Nucleus accumbens (tissue), 56 donors: ENCODE results near the gene TIMM17B.
A peak's percentile ranks its signal among the peaks of the same experiment; 100 is the strongest.

Experiments used
- DNase-seq, 56 donors: peaks; one replicate each; lab custom pipeline; 2025; lab: John Stamatoyannopoulos, UW

The TIMM17B gene

GRCh38 chrX:48919360-48919841 lies 21.8 kb upstream of the TIMM17B start:
- DNase-seq: peak in 5 of 56 donors; percentile 1 to 43 (median 33)

GRCh38 chrX:48918643-48919340 lies 21.2 kb upstream of the TIMM17B start, which contains the start of gene PIM2:
PIM2 (minus strand) TSS chrX:48919024; CDS start chrX:48918834, 190 bp downstream.
- peak in 55 of 56 donors; percentile 3 to 90 (median 66) for DNase-seq

- peak in 2 of 56 donors; percentile 2 to 14 for DNase-seq
Observed at GRCh38 chrX:48918301-48918642, 20.7 kb upstream of the TIMM17B start.

- peak; percentile 17 to 89 (median 72) for DNase-seq
Observed at GRCh38 chrX:48917139-48918001, 19.8 kb upstream of the TIMM17B start.

- DNase-seq: no peak
Observed at GRCh38 chrX:48914593-48915493, 17.3 kb upstream of the TIMM17B start.

GRCh38 chrX:48913605-48914366 lies 16.2 kb upstream of the TIMM17B start:
- DNase-seq: no peak

GRCh38 chrX:48911412-48912182 lies 14.0 kb upstream of the TIMM17B start, which contains the start of gene SLC35A2:
SLC35A2 (minus strand) TSS chrX:48911646; CDS start chrX:48911636, 10 bp downstream.
- DNase-seq: peak in 55 of 56 donors; percentile 7 to 90 (median 63)

- no peak for DNase-seq
Observed at GRCh38 chrX:48910926-48911411, 13.4 kb upstream of the TIMM17B start.

GRCh38 chrX:48909703-48910294 lies 12.2 kb upstream of the TIMM17B start:
- no peak for DNase-seq

GRCh38 chrX:48908600-48908999 lies 11.0 kb upstream of the TIMM17B start:
- no peak for DNase-seq

- no peak for DNase-seq
Observed at GRCh38 chrX:48905090-48905790, 7.7 kb upstream of the TIMM17B start.

GRCh38 chrX:48904626-48905025 lies 7.1 kb upstream of the TIMM17B start:
- DNase-seq: no peak

GRCh38 chrX:48904180-48904579 lies 6.6 kb upstream of the TIMM17B start:
- no peak for DNase-seq

- no peak for DNase-seq
Observed at GRCh38 chrX:48903290-48903689, 5.7 kb upstream of the TIMM17B start.

GRCh38 chrX:48902776-48903175 lies 5.2 kb upstream of the TIMM17B start:
- DNase-seq: no peak

GRCh38 chrX:48902135-48902534 lies 4.6 kb upstream of the TIMM17B start:
- no peak for DNase-seq

- DNase-seq: no peak
Observed at GRCh38 chrX:48901069-48901468, 3.5 kb upstream of the TIMM17B start.

- DNase-seq: no peak
Observed at GRCh38 chrX:48899078-48899410, 1.5 kb upstream of the TIMM17B start.
